ENCODE results near the gene C1QL1.

C1QL1 gene

GRCh38 chr17:44910231-44911106 lies 57.6 kb downstream of the C1QL1 start:
- DNase-seq (ENCODE audit: low read depth): no peak
- TF ChIP-seq CTCF (IDR thresholded peaks at IDR 0.05; ENCODE audit: insufficient read depth, low read depth, low read length, missing control alignments): no peak
- no peak overlapping the region for H3K4me3 ChIP-seq (ENCODE audit: low read length)

Data from epithelial cell of esophagus (primary cell).